CD4-positive, CD25-positive, alpha-beta regulatory T cell (primary cell): ENCODE measurements around the gene ZSWIM7. TPM values are rescaled to one million over a fixed set of nuclear protein-coding genes. Genes with fewer than 3 reads are reported as not detected.
"Not testable (repeated sequence)": the region's sequence is repeated elsewhere in the genome, so short reads cannot be mapped to it uniquely, and the experiment has no call there.

Source experiments
- ATAC-seq, 2 donors: fragments of 150-1000 bp; cut with Tn5 transposase; one replicate each; pipeline ENCODE4 v1.10.0; 2021; ENCODE audit warnings: low read depth in 2 of 2, moderate number of reproducible peaks in 2 of 2, moderate library complexity in 1 of 2
- DNase-seq, 3 donors: peaks; one replicate each; pipeline versions ENCODE4 v3.0.0 to v3.0.0-alpha.2; 2012 to 2022; ENCODE audit warnings: mixed read lengths in 1 of 3
- H3K27ac ChIP-seq: one replicate; pipeline ENCODE4 v1.7.0; 2013; ENCODE audit warnings: mild to moderate bottlenecking, low read length; ENCODE audit not compliant: insufficient read depth, poor library complexity, severe bottlenecking
- H3K27me3 ChIP-seq: one replicate; pipeline ENCODE4 v1.7.0; 2013; ENCODE audit warnings: low read length; ENCODE audit not compliant: control insufficient read depth, insufficient read depth
- H3K36me3 ChIP-seq: one replicate; pipeline ENCODE4 v1.7.0; 2013; ENCODE audit warnings: mild to moderate bottlenecking, low read length, moderate library complexity; ENCODE audit not compliant: control insufficient read depth, insufficient read depth
- H3K4me1 ChIP-seq: 2 replicates; pipeline ENCODE4 v1.7.0; 2013; ENCODE audit warnings: mild to moderate bottlenecking, low read length; ENCODE audit not compliant: insufficient read depth, control insufficient read depth, poor library complexity, severe bottlenecking
- H3K4me3 ChIP-seq: one replicate; pipeline ENCODE4 v1.7.0; 2013; ENCODE audit warnings: low read depth, mild to moderate bottlenecking, low read length, moderate library complexity
- H3K9me3 ChIP-seq, 2 experiments: 1 replicate in 1 of 2; 2 replicates in 1 of 2; pipeline ENCODE4 v1.7.0; 2013; ENCODE audit warnings: low read length in 2 of 2, mild to moderate bottlenecking in 1 of 2, moderate library complexity in 1 of 2; ENCODE audit not compliant: control insufficient read depth in 2 of 2
- H3K27ac Mint-ChIP-seq, 3 donors: one replicate each; pipeline ENCODE4 v1.8.0; 2020 to 2022; ENCODE audit warnings: mild to moderate bottlenecking in 3 of 3, mixed read lengths in 3 of 3, moderate library complexity in 2 of 3
- H3K27me3 Mint-ChIP-seq: one replicate; pipeline ENCODE4 v1.8.0; 2022; ENCODE audit warnings: mild to moderate bottlenecking, mixed read lengths
- H3K36me3 Mint-ChIP-seq: one replicate; pipeline ENCODE4 v1.8.0; 2020; ENCODE audit warnings: mixed read lengths
- H3K4me1 Mint-ChIP-seq, 4 donors: one replicate each; pipeline ENCODE4 v1.8.0; 2020 to 2022; ENCODE audit warnings: mixed read lengths in 4 of 4, mild to moderate bottlenecking in 1 of 4
- H3K4me3 Mint-ChIP-seq, 4 donors: one replicate each; pipeline ENCODE4 v1.8.0; 2020 to 2022; ENCODE audit warnings: mild to moderate bottlenecking in 4 of 4, mixed read lengths in 4 of 4, moderate library complexity in 3 of 4
- H3K9me3 Mint-ChIP-seq, 7 donors: one replicate each; pipeline ENCODE4 v1.8.0; 2020 to 2022; ENCODE audit warnings: mixed read lengths in 7 of 7, mild to moderate bottlenecking in 3 of 7, moderate library complexity in 2 of 7
- polyA plus RNA-seq, 4 donors: library from polyadenylated mRNA; unstranded; fragments of 300-500 nt; fragmentation: Illumina TruSeq; gene quantifications; one replicate each; pipeline ENCODE4 v1.2.3, GENCODE V29; 2021
- total RNA-seq: library from RNA; stranded (reverse); gene quantifications from one replicate; pipeline ENCODE4 v1.2.3, GENCODE V29; 2022

The ZSWIM7 gene
- total and polyA plus RNA-seq, 5 donors from 2014 or later: 11.6 to 55.2 (median 48.6) TPM

- Histone ChIP-seq H3K9me3 (no peaks in the 10 kb centered on the region), H3K4me3 (no peak overlapping the region), H3K27ac (no peak overlapping the region), H3K4me1 (peaks cover 16% of the 10 kb centered on the region), H3K36me3 (no peaks in the 10 kb centered on the region), H3K27me3 (peaks cover 13% of the 10 kb centered on the region)
- Mint-ChIP-seq H3K4me3 (peak overlapping the region in 1 of 4 donors; percentile 2), H3K27ac (no peak overlapping the region), H3K36me3 (no peaks in the 10 kb centered on the region), H3K27me3 (peaks cover 59% of the 10 kb centered on the region), H3K4me1 (peaks cover 0 to 10% (median 2%) of the 10 kb centered on the region in 4 donors), H3K9me3 (no peaks in the 10 kb centered on the region)
- ATAC-seq (no peak), DNase-seq (no peak)
These were observed 52.8 kb downstream of the ZSWIM7 start for GRCh38 chr17:15946611-15947120.

GRCh38 chr17:15945527-15946191 is 53.8 kb downstream of the ZSWIM7 start:
- peaks cover 17% of the 10 kb centered on the region for H3K27me3 ChIP-seq
- Mint-ChIP-seq H3K36me3 (no peaks in the 10 kb centered on the region), H3K27me3 (peaks cover 60% of the 10 kb centered on the region), H3K9me3 (no peaks in the 10 kb centered on the region), H3K4me3 (peak overlapping the region in 2 of 4 donors; percentile 76 to 82), H3K4me1 (peaks cover 0 to 10% (median 2%) of the 10 kb centered on the region in 4 donors), H3K27ac (no peak overlapping the region)
- ATAC-seq (no peak), DNase-seq (no peak)
- H3K36me3 ChIP-seq: no peaks in the 10 kb centered on the region
- no peak overlapping the region for H3K4me3 ChIP-seq
- H3K27ac ChIP-seq: no peak overlapping the region
- H3K4me1 ChIP-seq: peaks cover 16% of the 10 kb centered on the region
- no peaks in the 10 kb centered on the region for H3K9me3 ChIP-seq

GRCh38 chr17:15944759-15945526 is 54.6 kb downstream of the ZSWIM7 start, which contains the start of gene ADORA2B:
Gene ADORA2B, plus strand, starts transcription at chr17:15945130. Its CDS starts 119 bp downstream, at chr17:15945249.
- Histone ChIP-seq H3K4me1 (peaks cover 16% of the 10 kb centered on the region), H3K4me3 (no peak within 1 kb of the TSS), H3K36me3 (no peaks in the 10 kb centered on the region), H3K27ac (no peak within 1 kb of the TSS), H3K9me3 (no peaks in the 10 kb centered on the region), H3K27me3 (peaks cover 17% of the 10 kb centered on the region)
- peak; percentile 36 to 47 for ATAC-seq
- Mint-ChIP-seq H3K4me1 (peaks cover 0 to 10% (median 2%) of the 10 kb centered on the region in 4 donors), H3K4me3 (peak within 1 kb of the TSS; percentile 72 to 83 (median 74)), H3K9me3 (no peaks in the 10 kb centered on the region), H3K36me3 (no peaks in the 10 kb centered on the region), H3K27me3 (peaks cover 56% of the 10 kb centered on the region), H3K27ac (no peak within 1 kb of the TSS)
- DNase-seq: peak in 2 of 3 donors; percentile 19 to 26

GRCh38 chr17:15943971-15944758 is 55.3 kb downstream of the ZSWIM7 start:
- Mint-ChIP-seq H3K4me3 (peak overlapping the region; percentile 56 to 83 (median 72)), H3K9me3 (no peaks in the 10 kb centered on the region), H3K36me3 (no peaks in the 10 kb centered on the region), H3K4me1 (peaks cover 0 to 10% (median 2%) of the 10 kb centered on the region in 4 donors), H3K27me3 (peaks cover 52% of the 10 kb centered on the region), H3K27ac (no peak overlapping the region)
- H3K36me3 ChIP-seq: no peaks in the 10 kb centered on the region
- H3K4me3 ChIP-seq: no peak overlapping the region
- H3K27ac ChIP-seq: no peak overlapping the region
- no peak for DNase-seq
- H3K9me3 ChIP-seq: no peaks in the 10 kb centered on the region
- H3K27me3 ChIP-seq: peaks cover 17% of the 10 kb centered on the region
- no peak for ATAC-seq
- H3K4me1 ChIP-seq: peaks cover 16% of the 10 kb centered on the region

- Mint-ChIP-seq H3K4me1 (peaks cover 0 to 10% (median 2%) of the 10 kb centered on the region in 4 donors), H3K36me3 (no peaks in the 10 kb centered on the region), H3K27ac (peak overlapping the region in 1 of 3 donors; percentile 76), H3K4me3 (no peak overlapping the region), H3K9me3 (no peaks in the 10 kb centered on the region), H3K27me3 (peaks cover 44% of the 10 kb centered on the region)
- no peak overlapping the region for H3K27ac ChIP-seq
- peaks cover 16% of the 10 kb centered on the region for H3K4me1 ChIP-seq
- H3K9me3 ChIP-seq: no peaks in the 10 kb centered on the region
- ATAC-seq: no peak
- H3K4me3 ChIP-seq: no peak overlapping the region
- peaks cover 17% of the 10 kb centered on the region for H3K27me3 ChIP-seq
- DNase-seq: no peak
- H3K36me3 ChIP-seq: no peaks in the 10 kb centered on the region
These were observed 57.2 kb downstream of the ZSWIM7 start for GRCh38 chr17:15942207-15942833.

- H3K27ac ChIP-seq: no peak overlapping the region
- H3K9me3 ChIP-seq: no peaks in the 10 kb centered on the region
- no peaks in the 10 kb centered on the region for H3K36me3 ChIP-seq
- peaks cover 43% of the 10 kb centered on the region for H3K27me3 Mint-ChIP-seq
- H3K27ac Mint-ChIP-seq: no peak overlapping the region
- ATAC-seq (no peak), DNase-seq (no peak)
- H3K9me3 Mint-ChIP-seq: no peaks in the 10 kb centered on the region
- peaks cover 17% of the 10 kb centered on the region for H3K27me3 ChIP-seq
- H3K4me1 Mint-ChIP-seq: peaks cover 0 to 10% (median 2%) of the 10 kb centered on the region in 4 donors
- peaks cover 16% of the 10 kb centered on the region for H3K4me1 ChIP-seq
- H3K4me3 ChIP-seq: no peak overlapping the region
- no peak overlapping the region for H3K4me3 Mint-ChIP-seq
- no peaks in the 10 kb centered on the region for H3K36me3 Mint-ChIP-seq
These were observed 57.7 kb downstream of the ZSWIM7 start for GRCh38 chr17:15941781-15942180.

- peaks cover 26% of the 10 kb centered on the region for H3K27me3 Mint-ChIP-seq
- not testable (repeated sequence) for H3K27ac ChIP-seq, H3K4me3 Mint-ChIP-seq
These were observed 63.0 kb downstream of the ZSWIM7 start for GRCh38 chr17:15936481-15936880.

More at GRCh38 chr17:15936481-15936880, 63.0 kb downstream of the ZSWIM7 start:
- H3K36me3 ChIP-seq, H3K36me3 Mint-ChIP-seq, H3K9me3 ChIP-seq, H3K4me3 ChIP-seq, H3K4me1 Mint-ChIP-seq, H3K4me1 ChIP-seq, H3K9me3 Mint-ChIP-seq, H3K27ac Mint-ChIP-seq, DNase-seq, ATAC-seq, H3K27me3 ChIP-seq: not testable (repeated sequence)
